Measurements from ENCODE around the gene MSLN.

Gene MSLN

GRCh38 chr16:782766-783403 lies 22.4 kb downstream of the MSLN start:
- H3K27ac ChIP-seq, result no peak overlapping the region
- TF ChIP-seq ZFX (IDR thresholded peaks at IDR 0.05) (no peak), CTCF (conservative IDR thresholded peaks at IDR 0.05) (no peak)

- TF ChIP-seq CTCF (conservative IDR thresholded peaks at IDR 0.05) (no peak), ZFX (IDR thresholded peaks at IDR 0.05) (no peak)
- H3K27ac ChIP-seq, result no peak overlapping the region
Observed at GRCh38 chr16:783404-784161, 23.0 kb downstream of the MSLN start.

- TF ChIP-seq CTCF (conservative IDR thresholded peaks at IDR 0.05) (no peak), ZFX (IDR thresholded peaks at IDR 0.05) (no peak)
- no peak overlapping the region for H3K27ac ChIP-seq
Observed at GRCh38 chr16:784431-784830, 23.9 kb downstream of the MSLN start.

- TF ChIP-seq CTCF (conservative IDR thresholded peaks at IDR 0.05), result peak; percentile 89
- no peak for TF ChIP-seq ZFX (IDR thresholded peaks at IDR 0.05)
- no peak overlapping the region for H3K27ac ChIP-seq
Observed at GRCh38 chr16:785563-786535, 25.3 kb downstream of the MSLN start.

GRCh38 chr16:787321-787966 lies 26.9 kb downstream of the MSLN start:
- TF ChIP-seq ZFX (IDR thresholded peaks at IDR 0.05) (no peak), CTCF (conservative IDR thresholded peaks at IDR 0.05) (no peak)
- peak overlapping the region; percentile 87 for H3K27ac ChIP-seq

- peak within 1 kb of the TSS; percentile 87 for H3K27ac ChIP-seq
- no peak for TF ChIP-seq CTCF (conservative IDR thresholded peaks at IDR 0.05)
- peak; percentile 80; the same call in 1 of the 2 replicates for TF ChIP-seq ZFX (IDR thresholded peaks at IDR 0.05)
Observed at GRCh38 chr16:787978-788398, 27.5 kb downstream of the MSLN start, which contains the start of gene RPUSD1. Gene RPUSD1, minus strand, starts transcription at chr16:788381. Its CDS starts 644 bp downstream, at chr16:787737.
